ENCODE results near the gene GPR107. TPM values are rescaled to one million over a fixed set of nuclear protein-coding genes. Genes with fewer than 3 reads are reported as not detected.

The GPR107 gene
- total RNA-seq, 1 experiment from 2014 or later: 33.2 TPM

DNA sequence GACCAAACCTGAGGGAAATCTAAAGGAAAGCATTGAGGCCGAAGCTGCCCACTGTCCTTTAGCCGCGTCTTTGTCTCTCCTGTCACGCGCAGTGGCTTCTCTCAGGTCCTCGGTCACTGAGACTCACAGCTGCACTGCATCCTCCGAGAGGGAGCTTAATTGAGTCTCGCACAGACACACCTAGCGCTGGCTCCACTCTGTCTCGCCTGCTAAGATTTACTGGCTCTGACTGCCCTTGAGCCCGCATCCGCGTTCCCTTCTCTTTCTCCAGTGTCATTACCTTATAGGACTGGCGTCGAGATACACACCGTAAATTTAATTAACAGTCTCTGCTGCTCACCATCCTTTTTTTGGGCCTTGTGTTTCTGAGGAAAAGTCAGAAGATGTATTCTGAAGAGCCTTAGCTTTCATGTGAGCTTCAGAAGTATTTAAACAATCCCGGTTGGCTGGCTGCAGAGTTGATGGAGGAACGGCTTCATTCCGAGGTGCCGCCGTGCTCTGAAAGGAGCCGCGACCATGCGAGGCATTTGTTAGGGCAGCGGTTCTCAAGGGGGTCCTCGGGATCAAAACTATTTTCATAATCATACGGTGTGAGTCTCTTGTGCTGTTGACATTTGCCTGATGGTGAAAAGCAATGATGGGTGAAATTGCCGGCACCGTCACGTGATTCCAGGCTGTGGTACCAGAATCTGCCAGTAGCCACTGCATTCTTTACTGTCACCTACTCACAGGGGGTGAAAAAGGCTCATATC is 58.3 kb downstream of the GPR107 start:
- H3K4me1 Mint-ChIP-seq: peaks cover 7% of the 10 kb centered on the region
- POLR2A ChIA-PET: no interaction called here
- TF ChIP-seq NR3C1 (CRISPR knock-in tag; conservative IDR thresholded peaks at IDR 0.05; ENCODE audit: low read depth) (no peak), ZNF416 (CRISPR knock-in tag; IDR thresholded peaks at IDR 0.05) (no peak), ZNF671 (CRISPR knock-in tag; IDR thresholded peaks at IDR 0.05) (no peak), RELA (CRISPR knock-in tag; IDR thresholded peaks at IDR 0.05; ENCODE audit: borderline replicate concordance) (no peak), FOXK1 (CRISPR knock-in tag; IDR thresholded peaks at IDR 0.05) (no peak), MYBL2 (CRISPR knock-in tag; IDR thresholded peaks at IDR 0.05) (no peak), FOXJ3 (CRISPR knock-in tag; IDR thresholded peaks at IDR 0.05; ENCODE audit: borderline replicate concordance) (no peak), ZNF423 (CRISPR knock-in tag; IDR thresholded peaks at IDR 0.05) (no peak), KAT7 (CRISPR knock-in tag; IDR thresholded peaks at IDR 0.05; ENCODE audit: borderline replicate concordance) (no peak), ZBTB21 (CRISPR knock-in tag; IDR thresholded peaks at IDR 0.05; ENCODE audit: borderline replicate concordance) (no peak), ZNF263 (CRISPR knock-in tag; IDR thresholded peaks at IDR 0.05; ENCODE audit: low read depth) (no peak), TEAD4 (CRISPR knock-in tag; IDR thresholded peaks at IDR 0.05) (no peak), ZNF232 (CRISPR knock-in tag; IDR thresholded peaks at IDR 0.05) (no peak)
- TF ChIP-seq, protein P1, sequence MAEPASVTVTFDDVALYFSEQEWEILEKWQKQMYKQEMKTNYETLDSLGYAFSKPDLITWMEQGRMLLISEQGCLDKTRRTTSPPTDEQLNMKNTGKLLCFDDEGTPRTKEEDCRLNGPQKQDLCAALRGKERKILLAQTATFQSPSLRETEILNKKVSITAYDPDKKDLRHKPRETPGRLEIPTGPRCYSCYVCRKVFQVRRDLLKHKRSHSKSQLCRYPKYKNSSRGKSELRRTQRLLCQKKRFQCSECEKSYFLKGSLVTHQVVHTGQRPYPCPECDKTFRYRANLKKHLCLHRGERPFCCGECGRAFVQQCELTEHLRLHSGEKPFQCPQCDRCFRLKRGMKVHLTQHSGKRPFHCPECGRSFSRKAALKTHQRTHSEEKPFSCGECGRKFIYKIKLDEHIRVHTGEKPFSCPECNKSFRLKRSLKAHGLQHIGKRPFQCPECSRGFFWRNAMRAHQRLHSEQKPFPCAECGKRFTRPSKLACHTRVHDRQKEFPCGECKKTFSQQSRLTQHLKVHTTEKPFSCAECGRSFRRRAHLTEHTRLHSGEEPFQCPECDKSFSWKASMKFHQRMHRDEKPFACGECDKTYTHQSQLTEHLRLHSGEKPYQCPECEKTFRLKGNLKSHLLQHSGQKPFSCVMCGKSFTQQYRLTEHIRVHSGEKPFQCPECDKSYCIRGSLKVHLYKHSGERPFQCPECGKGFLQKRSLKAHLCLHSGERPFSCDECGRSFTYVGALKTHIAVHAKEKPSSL (CRISPR knock-in tag; conservative IDR thresholded peaks at IDR 0.05): no peak
- TF ChIP-seq, protein P2, sequence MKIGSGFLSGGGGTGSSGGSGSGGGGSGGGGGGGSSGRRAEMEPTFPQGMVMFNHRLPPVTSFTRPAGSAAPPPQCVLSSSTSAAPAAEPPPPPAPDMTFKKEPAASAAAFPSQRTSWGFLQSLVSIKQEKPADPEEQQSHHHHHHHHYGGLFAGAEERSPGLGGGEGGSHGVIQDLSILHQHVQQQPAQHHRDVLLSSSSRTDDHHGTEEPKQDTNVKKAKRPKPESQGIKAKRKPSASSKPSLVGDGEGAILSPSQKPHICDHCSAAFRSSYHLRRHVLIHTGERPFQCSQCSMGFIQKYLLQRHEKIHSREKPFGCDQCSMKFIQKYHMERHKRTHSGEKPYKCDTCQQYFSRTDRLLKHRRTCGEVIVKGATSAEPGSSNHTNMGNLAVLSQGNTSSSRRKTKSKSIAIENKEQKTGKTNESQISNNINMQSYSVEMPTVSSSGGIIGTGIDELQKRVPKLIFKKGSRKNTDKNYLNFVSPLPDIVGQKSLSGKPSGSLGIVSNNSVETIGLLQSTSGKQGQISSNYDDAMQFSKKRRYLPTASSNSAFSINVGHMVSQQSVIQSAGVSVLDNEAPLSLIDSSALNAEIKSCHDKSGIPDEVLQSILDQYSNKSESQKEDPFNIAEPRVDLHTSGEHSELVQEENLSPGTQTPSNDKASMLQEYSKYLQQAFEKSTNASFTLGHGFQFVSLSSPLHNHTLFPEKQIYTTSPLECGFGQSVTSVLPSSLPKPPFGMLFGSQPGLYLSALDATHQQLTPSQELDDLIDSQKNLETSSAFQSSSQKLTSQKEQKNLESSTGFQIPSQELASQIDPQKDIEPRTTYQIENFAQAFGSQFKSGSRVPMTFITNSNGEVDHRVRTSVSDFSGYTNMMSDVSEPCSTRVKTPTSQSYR (CRISPR knock-in tag; IDR thresholded peaks at IDR 0.05): no peak
- H3K36me3 Mint-ChIP-seq: peaks cover 21% of the 10 kb centered on the region
- ATAC-seq: no peak
- peak overlapping the region; percentile 95 for H3K27ac Mint-ChIP-seq
- H3K9me3 Mint-ChIP-seq: no peaks in the 10 kb centered on the region
- H3K27me3 Mint-ChIP-seq (ENCODE audit: low read depth): no peaks in the 10 kb centered on the region
- H3K4me3 Mint-ChIP-seq: no peak overlapping the region
- CTCF ChIA-PET: interaction anchor here (1.6 kb wide), 1 partner anchor 124 kb away, joined by 6 read pairs; no protein-coding TSS in a partner anchor
- no peak for DNase-seq (ENCODE audit: low spot score)

DNA sequence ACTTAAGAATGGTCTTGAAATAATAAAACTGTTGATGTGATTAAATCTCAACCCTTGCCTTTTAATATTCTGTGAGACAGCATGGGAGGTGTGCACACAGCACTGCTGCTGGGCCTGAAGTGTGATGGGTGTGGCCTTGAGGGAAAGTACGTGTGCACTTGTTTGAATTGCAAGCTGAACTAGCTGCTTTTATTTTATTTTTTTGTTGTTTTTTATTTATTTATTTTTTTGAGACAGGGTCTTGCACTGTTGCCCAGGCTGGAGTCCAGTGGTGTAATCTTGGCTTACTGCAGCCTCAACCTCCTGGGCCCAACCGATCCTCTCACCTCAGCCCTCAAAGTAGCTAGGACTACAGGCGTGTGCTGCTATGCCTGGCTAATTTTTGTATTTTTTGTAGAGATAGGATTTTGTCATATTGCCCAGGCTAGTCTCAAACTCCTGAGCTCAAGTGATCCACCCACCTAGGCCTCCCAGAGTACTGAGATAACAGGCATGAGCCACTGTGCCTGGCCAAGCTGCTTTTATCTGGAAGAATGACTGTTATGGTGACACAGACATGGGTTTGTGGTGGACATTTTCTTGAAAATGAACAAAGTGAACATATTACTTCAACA is 58.9 kb downstream of the GPR107 start:
- ATAC-seq (no peak), DNase-seq (ENCODE audit: low spot score) (no peak)
- ChIA-PET POLR2A (no interaction called here), CTCF (interaction anchor here (1.1 to 1.6 kb wide), 2 partner anchors 34 to 123 kb away, joined by 3 to 6 read pairs; no protein-coding TSS in a partner anchor)
- Mint-ChIP-seq H3K36me3 (peaks cover 16% of the 10 kb centered on the region), H3K27me3 (ENCODE audit: low read depth) (no peaks in the 10 kb centered on the region), H3K4me1 (peaks cover 7% of the 10 kb centered on the region), H3K27ac (no peak overlapping the region), H3K4me3 (no peak overlapping the region), H3K9me3 (no peaks in the 10 kb centered on the region)
- TF ChIP-seq, protein P3, sequence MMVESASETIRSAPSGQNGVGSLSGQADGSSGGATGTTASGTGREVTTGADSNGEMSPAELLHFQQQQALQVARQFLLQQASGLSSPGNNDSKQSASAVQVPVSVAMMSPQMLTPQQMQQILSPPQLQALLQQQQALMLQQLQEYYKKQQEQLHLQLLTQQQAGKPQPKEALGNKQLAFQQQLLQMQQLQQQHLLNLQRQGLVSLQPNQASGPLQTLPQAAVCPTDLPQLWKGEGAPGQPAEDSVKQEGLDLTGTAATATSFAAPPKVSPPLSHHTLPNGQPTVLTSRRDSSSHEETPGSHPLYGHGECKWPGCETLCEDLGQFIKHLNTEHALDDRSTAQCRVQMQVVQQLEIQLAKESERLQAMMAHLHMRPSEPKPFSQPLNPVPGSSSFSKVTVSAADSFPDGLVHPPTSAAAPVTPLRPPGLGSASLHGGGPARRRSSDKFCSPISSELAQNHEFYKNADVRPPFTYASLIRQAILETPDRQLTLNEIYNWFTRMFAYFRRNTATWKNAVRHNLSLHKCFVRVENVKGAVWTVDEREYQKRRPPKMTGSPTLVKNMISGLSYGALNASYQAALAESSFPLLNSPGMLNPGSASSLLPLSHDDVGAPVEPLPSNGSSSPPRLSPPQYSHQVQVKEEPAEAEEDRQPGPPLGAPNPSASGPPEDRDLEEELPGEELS (CRISPR knock-in tag; IDR thresholded peaks at IDR 0.05): no peak
- TF ChIP-seq, protein P4, sequence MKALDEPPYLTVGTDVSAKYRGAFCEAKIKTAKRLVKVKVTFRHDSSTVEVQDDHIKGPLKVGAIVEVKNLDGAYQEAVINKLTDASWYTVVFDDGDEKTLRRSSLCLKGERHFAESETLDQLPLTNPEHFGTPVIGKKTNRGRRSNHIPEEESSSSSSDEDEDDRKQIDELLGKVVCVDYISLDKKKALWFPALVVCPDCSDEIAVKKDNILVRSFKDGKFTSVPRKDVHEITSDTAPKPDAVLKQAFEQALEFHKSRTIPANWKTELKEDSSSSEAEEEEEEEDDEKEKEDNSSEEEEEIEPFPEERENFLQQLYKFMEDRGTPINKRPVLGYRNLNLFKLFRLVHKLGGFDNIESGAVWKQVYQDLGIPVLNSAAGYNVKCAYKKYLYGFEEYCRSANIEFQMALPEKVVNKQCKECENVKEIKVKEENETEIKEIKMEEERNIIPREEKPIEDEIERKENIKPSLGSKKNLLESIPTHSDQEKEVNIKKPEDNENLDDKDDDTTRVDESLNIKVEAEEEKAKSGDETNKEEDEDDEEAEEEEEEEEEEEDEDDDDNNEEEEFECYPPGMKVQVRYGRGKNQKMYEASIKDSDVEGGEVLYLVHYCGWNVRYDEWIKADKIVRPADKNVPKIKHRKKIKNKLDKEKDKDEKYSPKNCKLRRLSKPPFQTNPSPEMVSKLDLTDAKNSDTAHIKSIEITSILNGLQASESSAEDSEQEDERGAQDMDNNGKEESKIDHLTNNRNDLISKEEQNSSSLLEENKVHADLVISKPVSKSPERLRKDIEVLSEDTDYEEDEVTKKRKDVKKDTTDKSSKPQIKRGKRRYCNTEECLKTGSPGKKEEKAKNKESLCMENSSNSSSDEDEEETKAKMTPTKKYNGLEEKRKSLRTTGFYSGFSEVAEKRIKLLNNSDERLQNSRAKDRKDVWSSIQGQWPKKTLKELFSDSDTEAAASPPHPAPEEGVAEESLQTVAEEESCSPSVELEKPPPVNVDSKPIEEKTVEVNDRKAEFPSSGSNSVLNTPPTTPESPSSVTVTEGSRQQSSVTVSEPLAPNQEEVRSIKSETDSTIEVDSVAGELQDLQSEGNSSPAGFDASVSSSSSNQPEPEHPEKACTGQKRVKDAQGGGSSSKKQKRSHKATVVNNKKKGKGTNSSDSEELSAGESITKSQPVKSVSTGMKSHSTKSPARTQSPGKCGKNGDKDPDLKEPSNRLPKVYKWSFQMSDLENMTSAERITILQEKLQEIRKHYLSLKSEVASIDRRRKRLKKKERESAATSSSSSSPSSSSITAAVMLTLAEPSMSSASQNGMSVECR (CRISPR knock-in tag; IDR thresholded peaks at IDR 0.05; ENCODE audit: borderline replicate concordance): no peak
- TF ChIP-seq FOXP1 (CRISPR knock-in tag; IDR thresholded peaks at IDR 0.05; ENCODE audit: borderline replicate concordance) (no peak), RORB (CRISPR knock-in tag; IDR thresholded peaks at IDR 0.05) (no peak)

All from WTC11 (cell line).